ENCODE measurements around the gene PEPD.

PEPD gene

DNA sequence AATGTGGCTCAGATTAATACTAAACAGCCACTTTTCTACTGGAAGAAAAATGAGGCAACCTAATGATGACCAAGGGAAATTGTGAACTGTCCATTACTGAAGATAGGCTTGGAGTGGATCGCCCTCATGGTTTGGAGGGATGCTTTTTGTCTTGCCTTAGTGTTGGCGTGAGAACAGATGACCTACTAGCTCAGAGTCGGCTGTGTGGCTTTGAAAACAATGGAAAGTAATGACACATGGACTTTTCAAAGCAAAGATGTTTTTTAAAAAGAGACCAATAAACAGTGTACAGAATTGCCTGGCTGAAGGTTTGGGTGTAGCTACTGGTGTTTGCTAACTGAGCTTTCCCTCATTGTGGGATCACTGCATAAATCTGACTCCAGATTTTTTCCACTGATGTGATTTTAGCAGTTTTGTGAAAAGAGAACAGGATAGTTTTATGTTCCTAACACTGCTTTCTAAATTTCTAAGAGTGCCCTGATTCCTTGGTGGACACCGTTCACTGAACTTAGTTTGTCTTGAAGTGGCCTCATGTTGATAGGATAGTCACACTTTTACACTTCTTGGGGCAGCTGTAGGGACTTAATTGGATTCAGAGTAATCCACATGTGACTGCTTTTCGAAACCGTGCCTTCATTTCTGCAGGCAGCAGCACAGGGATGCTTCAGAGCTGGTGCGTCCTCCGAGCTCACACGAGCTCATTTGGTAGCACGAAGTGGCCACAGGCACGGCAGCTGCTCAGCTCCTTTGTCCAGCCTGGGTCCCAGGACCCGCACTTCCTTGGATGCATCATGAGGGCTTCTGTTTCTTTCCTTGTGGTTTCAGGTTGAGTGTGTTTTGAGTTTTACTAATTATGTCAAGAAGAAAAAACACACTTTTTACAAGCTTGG is 143.8 kb downstream of the PEPD start:
- DNase-seq, result no peak

DNA sequence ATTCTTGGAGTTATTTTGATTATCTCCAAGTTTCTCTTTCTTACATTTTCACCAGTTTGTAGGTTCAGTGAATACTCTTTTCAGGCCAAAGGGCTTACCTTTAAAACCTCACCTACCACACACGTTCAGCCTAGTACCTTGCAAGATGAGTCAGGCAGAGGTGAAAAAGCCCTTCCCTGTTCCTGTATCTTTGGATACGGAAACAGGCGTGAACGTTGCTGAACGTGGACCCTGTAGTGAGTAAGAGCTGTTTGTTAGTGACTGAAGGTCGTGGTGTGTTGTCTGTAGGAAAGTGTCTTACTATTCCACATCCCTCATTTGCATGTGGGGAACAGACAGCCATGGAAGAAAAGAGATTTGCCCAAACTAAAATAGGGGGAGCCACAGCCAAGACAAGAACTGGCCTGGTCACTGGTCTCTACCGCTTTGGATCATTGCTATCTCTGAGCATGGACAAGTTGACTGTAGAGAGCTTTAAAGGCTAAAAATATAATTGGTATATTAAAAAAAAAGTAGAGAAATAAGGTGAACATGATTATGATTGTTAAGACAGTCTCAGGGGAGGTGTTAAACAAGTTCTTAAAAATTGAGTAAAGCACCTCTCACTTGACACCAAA is 144.5 kb downstream of the PEPD start:
- no peak for DNase-seq

DNA sequence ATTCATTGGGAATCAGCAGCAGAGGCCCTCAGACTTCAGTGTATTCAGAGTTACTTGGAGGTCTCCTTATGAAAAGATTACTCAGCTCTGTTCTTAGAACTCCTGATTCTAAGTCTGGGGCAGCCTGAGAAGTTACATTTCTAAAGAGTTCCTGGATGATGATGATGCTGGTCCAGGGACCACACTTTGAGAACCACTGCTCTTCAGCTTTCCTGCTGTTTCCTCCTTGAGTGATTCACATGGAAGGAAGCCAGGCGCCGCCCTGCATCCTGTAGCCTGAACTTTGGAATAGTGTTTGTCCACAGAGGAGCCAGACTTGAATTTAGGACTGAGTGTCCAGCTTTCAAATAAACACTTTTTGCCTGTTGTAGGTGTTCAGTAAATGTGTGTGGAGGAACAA is 145.2 kb downstream of the PEPD start:
- DNase-seq, result peak; percentile 78

DNA sequence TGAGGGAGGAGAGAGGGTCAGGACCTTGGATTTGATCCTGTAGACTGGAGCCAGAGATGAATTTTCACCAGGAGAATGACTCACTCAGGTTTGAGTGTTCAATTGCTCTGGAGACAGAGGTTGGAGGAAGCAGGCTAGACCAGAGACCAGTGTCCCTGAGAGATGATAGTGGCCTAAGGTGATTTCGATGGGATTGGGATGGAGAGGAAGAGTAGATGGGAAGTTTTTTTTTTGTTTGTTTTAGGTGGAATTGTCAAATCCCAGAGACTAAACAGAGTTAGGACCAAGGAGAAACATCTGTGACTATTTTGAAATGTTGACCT is 145.8 kb downstream of the PEPD start:
- DNase-seq, result peak; percentile 50

DNA sequence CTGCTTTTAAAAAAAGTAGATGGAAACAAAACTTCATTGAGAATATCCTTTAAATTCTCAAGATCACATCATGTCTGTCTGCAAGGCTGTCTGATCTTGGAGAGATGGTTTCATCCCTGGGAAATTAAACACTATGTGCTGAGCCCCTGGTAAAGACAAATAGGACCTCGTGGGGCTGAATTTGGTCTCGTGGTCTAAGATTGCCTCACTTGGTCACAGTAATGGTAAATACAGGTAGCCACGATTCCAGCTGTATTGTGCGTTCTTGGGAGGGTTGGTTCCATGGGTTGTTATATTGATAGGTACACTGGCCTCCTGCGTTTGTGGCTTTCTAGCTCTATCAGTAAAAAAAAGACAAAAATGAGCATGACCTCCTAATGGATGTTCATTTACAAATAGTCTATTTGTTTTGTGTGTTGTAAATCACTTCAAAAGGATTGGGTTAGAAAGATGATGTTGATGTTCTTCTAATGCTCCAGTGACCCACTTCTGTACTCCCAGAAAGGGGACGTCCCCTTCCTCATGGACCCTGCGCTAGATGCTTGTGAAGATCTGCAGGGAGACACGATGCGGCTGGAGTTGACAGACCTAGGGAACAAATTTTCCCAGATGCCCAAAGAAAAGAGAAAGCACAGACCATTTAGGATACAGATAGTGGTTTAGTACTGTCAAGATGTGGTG is 146.3 kb downstream of the PEPD start:
- no peak for DNase-seq

DNA sequence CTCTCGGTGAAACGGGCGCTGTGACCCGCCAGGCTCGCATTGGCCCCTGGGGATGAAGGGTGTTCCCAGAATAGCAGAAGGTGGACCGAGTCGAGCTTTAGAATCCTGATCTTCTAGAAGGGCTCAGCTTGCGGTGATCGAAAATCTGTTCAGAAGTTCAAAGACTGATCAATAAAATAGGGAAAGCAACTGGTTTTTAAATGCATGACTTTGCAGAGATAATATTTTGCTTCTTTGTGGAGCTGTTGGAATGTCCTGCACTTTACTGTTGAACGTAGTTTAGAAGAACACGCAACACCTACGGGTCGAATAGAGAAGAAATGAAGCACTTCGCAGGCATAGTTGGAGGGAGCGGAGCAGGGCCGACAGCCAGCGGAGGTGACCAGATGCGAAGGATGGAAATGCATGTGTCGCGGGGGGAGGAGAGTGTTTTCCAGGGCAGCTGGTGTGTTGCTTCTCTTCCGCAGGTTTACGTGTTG is 147.3 kb downstream of the PEPD start:
- DNase-seq, result peak; percentile 22

DNA sequence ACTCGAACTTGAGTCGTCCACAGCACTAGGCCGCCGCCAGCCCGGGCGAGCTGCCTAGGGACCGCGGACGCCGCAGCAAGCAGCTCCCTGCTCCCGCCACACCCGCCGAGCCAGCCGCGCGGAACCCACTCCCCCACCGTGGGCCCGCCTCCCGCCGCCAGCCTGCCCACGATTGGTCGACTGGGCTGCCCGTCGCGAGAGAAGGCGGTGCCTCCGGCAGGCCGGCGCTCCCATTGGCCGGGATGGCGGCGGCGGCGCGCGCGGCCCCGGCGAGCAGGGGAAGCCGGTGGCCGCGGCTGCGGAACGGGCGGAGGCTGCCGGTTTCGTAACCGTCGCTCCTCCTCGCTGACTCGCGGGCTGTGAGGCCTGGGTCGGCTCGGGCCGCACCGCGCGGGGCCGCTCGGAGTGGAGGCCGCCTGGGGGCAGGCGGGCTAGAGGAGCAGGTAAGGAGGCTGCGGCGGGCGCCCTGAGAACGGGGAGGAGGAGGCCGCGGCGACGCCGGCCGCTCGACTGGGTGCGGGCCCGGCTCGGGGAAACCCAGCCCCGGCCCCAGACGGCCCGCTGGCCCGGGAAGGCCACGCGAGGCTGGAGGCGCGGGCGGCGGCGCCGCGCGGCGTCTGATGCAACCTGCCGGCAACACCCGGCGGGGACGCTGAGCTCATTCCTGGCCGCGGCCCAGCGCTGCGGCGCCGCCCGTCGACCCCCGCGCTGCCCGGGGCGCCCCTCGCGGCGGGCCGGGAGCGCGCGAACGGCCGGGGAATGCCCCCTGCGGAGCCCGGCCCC is 147.9 kb downstream of the PEPD start, which contains the start of gene CEBPG:
Gene CEBPG (plus strand): TSS at position 257 of the 783 bp plus-strand sequence. CDS start 5,531 bp downstream, outside the sequence.
- peak; percentile 85 for DNase-seq

DNA sequence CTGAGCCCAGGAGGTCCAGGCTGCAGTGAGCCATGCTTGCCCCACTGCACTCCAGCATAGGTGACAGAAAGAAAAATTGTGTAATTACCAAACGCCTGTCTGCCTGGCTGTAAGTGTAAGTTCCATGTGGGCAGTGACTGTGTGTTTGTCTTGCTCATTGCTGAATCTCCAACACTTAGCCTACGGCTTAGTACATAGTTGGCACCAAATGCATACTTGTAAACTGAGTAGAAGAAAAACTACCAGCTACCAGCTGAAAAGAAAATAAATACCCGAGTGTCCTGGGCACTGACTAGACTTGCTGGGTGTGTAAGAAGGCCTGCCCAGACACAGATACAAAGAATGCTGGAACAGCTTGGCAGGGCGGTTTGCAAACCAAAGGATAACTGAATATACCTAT is 150.8 kb downstream of the PEPD start:
- no peak for DNase-seq

DNA sequence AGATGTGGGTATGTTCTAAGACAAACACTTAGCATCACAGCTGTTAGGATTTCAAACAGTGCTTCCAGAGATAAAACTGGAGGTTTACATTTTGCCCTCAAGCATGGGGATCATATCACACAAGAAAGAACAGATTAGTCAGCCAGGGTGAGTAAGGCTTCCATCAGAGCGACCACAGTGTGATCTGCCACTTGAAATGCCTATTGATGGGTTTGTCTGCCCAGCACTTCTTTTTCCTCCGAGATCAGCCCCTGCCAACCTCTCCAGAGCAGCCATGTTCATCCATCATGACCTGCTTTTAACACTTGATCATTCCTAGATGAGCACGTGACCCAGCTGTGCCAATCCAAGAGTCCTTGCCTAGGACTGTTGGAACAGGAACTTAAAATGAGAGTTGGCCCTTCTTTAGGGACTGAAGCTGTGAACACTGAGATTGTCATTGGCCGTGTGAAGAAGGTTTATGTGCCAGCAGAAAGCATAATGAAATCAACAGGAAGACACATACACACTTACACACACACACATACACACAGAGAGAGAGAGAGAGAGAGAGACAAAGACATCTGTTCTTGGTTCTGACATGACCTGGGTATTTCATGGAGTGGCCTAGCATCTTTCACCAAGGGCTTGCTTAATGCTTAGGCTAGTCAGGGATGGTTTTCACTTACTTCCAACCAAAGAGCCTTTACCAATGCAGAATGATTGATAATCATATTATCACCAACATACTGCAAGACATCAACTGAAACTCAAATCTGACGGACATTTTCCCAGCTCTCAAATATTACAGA is 153.3 kb downstream of the PEPD start:
- peak; percentile 65 for DNase-seq

DNA sequence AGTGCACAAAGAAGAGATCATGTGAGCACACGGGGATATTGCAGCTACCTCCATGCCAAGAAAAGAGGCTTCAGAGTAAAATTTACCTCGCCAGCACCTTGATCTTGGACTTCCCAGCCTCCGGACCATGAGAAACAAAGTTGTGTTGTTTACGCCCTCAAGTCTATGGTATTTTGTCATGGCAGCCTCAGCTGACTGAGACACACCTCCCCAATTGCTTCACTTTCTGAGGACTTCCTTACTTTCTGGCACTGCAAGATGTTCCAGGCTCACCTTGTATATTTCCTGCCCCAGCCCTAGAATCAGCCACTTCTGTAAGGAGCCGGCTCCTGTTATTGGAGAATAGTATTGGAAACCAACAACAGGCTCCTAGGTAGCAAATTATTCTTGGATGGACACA is 154.7 kb downstream of the PEPD start:
- DNase-seq, result no peak

DNA sequence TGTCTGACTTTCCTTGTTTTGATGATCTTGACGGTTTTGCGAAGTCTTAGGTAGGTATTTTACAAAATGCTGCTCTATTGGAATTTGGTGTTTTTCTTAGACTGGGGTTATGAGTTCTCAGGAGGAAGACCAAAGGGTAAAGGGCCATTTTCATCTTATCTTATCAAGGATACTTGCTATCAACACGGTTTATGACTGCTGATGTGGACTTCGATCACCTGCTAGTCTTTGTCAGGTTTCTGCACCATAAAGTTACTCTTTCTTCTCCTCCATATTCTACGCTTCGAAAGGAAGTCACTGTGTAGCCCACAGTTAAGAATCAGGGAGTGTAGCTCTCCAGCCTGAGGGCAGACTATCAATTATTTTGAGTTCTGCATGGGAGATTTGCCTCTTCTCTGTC is 155.5 kb downstream of the PEPD start:
- DNase-seq, result no peak

DNA sequence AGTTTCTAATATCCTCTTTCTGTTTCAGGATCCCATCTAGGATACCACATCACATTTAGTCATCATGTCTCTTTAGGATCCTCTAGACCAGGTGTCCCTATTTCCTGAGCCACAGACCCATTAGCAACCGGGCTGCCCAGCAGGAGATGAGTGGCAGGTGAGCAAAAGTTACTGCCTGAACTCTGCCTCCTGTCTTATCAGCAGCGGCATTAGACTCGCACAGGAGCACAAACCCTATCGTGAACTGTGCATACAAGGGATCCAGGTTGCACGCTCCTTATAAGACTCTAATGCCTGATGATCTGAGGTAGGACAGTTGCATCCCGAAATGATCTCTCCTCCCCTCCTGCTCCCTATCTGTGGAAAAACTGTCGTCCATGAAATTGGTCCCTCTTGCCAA is 155.9 kb downstream of the PEPD start:
- no peak for DNase-seq

DNA sequence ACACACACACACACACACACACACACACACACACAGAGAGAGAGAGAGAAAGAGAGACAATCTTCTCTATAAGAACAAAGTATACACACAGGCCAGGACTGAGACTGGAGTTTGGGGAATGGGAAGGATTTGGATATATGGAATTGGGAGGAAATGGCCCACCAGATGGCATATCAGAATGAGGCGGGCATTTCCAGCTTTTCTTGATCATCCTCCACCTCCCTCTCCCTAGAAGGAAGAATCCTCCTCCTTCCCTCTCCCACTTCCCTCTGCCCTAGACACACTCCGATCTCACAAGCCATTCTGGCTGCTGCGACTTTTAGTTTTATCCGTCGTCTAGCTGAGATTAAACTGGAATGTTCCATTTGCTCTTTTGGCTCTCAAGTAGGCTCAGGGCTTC is 158.1 kb downstream of the PEPD start:
- no peak for DNase-seq

DNA sequence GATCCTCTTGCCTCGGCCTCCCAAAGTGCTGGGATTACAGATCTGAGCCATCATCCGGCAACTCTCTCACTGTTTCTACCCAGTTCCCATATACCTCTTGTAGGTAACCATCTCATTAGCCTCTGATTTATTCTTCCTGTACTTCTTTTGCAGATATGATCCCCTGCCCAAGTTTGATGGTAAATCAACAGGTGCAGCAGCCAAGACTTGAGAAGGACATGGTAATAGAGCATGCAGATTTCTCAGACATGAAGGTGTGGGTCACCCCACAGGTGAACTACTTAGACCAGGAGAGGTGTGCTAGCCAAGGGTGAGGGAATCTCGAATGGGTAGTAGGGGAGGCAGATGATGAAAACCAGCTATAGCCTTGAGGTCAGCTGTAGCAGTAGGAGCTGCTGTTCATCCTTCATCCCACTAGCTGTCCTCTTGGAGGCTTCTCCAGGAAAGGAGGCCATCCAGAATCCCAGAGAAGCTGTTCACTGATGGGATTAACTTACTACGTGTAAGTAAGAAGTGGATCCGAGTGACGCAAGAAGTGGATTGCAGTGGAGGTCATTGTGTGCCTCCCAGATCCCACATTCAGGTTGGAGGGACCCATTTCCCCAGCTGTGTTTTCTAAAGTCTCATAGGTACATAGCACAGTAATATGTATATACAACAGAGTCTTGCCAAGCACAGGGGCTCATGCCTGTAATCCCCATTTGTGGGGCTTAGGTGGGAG is 158.9 kb downstream of the PEPD start:
- DNase-seq, result no peak

DNA sequence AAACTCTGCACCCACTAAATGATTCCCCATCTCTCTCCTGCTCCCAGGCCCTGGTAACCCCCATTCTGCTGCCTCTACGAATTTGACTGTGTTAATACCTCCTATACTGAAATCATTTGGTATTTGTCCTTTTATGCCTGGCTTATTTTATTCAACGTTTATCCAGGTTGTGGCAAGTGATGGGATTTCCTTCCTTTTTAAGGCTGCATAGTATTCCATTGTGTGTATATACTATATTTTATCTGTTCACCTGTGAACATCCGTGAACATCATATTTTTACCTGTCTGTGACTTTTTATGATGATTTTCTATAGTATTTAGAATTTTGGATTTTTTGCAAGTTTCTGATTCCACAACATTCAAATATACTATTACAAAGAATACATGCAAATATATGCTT is 162.0 kb downstream of the PEPD start:
- no peak for DNase-seq

DNA sequence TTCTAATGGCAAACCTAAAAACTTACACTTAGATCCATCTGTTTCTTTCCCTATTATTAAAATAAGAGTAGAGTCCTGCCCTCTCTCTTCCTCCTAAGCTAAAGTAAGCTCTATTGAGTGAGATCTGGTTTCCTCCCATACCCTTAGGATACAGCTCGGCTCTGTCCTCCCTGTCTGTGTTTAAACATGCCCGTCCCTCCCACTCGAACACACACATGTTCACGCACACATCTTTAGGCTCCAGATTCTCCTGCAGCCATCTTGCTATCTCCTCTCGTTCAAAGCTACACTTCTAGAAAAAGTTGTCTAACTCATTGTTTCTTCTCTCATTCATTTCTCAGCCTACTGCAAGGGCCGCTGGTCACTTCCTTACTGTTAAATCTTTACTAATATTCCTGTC is 163.2 kb downstream of the PEPD start:
- DNase-seq, result no peak

DNA sequence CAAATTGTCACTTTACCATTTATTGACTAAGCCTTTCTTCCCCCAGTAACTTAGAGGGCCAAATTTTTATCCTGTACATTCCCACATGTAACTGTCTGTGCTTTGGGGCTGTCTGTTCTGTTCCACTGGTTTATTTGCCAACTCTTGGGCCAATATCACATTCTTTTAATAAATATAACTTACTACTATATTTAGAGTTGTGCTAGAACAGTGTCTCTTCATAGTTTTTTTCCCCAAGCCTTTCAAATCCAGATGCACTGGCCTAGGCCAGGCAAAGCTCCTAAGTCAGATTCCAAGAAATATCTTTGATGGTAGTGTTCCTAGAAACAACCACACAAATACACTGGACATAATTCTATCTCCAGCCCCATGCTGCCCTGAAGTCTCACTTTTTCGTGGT is 164.0 kb downstream of the PEPD start:
- no peak for DNase-seq

DNA sequence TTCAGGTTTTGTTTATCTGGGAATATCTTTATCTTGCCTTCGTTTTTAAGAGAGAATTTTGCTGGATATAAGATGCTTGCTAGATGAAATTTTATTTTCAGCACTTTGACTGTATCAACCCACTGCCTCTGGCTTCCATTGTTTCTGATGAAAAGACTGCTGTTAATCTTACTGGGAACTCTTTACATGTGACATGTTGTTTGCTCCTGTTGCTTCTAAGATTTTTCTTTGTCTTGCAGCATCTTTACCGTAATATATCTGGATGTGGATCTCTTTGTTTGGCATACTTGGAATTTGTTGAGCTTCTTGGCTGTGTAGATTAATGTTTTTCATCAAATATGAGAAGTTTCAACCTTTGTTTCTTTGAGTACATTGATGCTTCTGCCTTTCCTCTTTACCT is 166.1 kb downstream of the PEPD start:
- no peak for DNase-seq

DNA sequence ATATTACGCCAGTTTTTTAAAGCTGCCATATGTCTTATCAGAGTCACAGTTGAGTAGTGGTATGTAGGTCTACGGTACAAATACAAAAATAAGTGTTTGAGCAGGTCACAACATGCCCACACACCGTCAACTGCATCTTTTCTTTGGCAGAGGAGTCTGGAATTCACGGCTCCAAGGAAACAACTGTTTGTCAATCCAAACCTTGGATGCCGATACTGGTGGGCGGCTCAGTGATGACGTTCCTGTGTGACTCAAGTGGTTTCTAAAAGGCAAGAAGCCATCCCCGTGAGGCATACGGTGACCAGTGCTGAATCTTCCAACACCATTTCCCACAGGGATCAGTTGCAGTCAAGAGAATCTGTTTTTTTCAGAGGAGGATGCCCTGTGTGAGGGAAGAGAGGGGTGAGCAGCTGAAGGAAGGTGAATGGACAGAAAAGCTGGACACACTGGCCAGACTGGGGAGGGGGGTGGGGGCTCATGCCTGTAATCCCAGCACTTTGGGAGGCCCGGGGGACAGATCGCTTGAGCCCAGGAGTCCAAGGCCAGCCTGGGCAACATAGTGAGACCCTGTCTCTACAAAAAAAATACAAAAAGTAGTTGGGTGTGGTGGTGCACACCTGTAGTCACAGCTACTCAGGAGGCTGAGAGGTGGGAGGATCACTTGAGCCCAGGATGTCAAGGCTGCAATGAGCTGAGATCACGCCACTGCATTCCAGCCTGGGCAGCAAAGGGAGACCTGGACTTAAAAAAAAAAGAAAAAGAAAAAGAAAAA is 170.9 kb downstream of the PEPD start:
- DNase-seq, result peak; percentile 29

Data from HCEC 1CT (cell line).